GM18858 (cell line): ENCODE results near the gene GATB.
"Not testable (repeated sequence)": the region's sequence is repeated elsewhere in the genome, so short reads cannot be mapped to it uniquely, and the experiment has no call there.

Experiments
- ATAC-seq: cut with Tn5 transposase; IDR thresholded peaks from one replicate; pipeline ENCODE4 v1.9.1; 2021; ENCODE audit not compliant: unreplicated experiment

Gene GATB

DNA sequence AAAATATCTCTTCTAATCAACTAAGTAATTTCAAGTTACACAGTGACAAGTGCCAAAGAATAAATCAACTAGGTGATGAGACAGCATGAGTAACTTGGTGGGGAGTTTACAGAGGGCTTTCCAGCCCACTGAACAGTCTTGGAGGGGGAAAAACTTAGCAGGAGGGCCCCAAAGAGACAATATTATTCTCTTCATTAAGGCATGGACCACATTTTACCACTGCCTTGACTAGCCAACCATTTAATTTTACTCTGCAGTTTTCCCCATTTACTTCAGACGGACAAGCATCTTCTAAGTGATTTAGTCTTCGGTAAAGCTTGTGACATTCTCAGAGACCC is 25.3 kb upstream of the GATB start:
- no peak for ATAC-seq

DNA sequence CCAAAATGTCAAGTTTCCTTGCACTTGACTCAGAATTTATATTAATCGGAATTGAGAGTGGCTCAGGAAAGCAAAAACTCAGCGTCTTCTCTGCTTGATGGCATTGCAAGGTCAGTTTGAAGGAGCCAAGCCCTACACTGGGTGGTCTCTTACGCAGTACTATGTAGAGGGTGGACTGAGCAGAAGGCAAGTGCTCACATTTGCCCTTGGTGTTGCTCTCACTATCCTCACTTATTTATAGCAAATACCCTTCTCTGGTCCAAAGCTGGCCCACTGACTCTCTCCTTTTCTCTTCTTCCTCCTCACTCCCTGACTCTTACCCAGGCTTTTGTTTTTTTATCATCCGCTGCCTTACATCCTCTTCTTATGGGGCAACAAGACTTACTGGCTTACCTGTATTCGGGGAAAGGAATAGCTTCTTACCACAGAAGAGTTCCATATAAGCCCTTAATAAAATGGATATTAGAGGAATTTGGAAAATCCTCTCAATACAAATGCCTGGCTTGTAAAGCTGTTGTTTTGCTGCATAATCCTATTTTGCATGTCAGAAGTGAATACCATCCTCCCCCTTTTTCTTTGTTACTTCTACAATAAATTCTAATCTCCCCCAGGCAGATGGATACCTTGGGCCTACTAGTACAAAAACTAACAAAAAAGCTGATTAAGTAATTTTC is 24.8 kb upstream of the GATB start:
- ATAC-seq: no peak

DNA sequence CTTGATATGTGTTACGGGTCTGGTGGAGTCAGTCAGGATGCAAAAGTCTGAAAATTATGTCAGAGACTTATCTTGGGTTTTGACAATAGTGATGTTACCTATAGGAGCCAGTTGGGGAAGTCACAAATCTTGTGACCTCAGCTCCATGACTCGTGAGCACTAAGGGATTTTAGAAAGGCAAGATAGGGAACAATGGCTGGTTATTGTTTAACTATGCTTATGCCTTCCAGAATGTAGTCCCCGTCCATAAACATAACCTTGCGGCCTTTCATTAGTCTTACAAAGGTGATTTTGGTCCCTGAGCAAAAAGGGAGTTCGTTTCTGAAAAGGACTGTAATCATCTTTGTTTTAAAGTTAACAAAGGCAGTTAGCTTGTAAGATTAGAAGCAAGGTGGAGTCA is 23.9 kb upstream of the GATB start:
- no peak for ATAC-seq

DNA sequence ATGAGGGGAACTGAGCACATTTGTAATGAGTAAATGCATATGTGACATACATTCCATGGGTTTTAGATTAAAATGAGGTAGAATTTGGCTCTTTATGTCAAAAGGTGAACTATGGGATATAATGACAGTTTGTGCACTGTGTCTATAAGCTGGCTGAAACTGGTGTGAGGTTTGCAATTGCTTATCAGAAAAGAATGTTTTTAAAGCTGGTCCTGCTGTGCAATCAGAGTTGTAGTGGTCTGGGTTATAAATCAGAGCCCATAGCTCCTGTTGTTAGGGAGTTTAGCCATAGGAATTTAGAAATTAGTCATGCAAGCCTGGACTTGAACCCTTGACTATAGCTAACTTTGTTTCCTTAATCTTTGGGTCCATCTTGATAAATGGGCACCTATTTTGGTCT is 23.1 kb upstream of the GATB start:
- no peak for ATAC-seq

DNA sequence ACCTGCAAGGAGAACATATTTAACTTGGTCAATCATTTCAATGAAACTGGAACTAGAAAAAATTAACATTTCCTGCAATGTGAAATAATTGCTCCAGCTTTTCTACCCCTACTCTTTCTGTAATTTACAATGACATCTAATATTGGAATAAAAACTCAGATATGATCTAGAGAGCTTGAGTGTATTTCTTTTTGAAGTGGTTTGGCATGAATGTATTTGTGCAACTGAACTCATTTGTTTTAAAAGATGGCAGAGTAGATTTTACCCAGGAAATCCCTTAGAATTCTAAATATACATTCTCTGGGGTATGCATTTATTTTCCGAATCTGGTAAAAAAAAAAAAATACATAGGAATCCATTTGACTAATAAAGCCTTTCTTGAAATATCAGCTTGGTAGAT is 21.5 kb upstream of the GATB start:
- ATAC-seq: no peak

DNA sequence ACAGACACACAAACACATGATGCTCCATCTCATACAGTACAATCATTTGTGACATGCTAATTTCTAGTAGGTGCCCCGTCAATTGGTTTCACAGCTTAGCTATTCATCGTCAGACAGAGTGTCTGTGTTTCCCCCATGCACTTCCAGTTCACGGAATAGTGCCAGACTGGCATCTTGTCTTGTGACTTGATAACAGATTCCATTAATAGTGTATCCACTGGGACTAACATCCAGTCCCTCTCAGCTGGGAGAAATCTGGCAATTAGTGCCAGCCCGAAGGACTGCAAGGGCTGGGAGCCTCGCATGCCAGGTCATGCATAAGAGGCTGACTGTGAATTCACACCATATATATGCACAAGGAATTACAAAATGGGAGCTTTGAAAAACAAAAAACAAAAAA is 20.2 kb upstream of the GATB start:
- ATAC-seq: no peak

DNA sequence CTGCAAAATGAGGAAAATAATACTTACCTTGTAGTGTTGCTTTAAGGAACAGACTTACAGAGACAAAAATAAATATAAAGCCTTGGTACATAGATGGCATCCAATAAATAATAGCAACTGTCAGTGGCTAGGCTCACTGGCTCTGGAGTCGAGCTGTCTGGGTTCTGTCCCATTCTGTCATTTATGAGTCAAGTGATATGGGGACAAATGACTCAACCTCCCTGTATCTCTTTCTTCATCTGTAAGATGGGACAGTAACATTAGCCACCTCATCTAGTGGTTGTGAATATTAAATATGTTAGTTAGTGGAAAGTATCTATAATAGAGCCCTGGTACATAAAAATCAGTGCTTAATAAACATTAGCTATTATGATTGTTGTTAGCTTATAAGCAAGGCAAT is 16.7 kb upstream of the GATB start:
- ATAC-seq: no peak

GRCh38 chr4:151774324-151774723 is 13.5 kb upstream of the GATB start:
- ATAC-seq: no peak

- ATAC-seq: no peak
These were observed 11.5 kb upstream of the GATB start for GRCh38 chr4:151772274-151772673.

DNA sequence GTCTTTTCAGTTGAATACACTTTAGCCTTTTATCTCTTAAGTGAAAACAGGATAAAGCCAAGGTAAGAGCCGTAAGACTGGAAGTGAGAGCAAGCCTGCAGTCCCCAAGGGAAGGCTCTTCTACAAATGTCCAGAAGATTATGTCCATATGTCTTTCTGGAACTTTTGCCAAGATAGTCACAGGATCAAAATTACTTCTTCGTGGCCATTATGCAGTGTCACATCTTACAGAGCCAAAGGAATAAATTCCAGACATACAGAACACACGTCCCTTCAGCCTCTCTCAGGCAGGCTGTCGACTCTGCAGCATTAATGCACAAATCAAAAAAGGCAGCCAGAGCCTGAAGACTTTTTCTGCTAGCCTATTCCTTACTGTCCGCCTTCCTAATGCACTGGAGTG is 10.9 kb upstream of the GATB start:
- no peak for ATAC-seq

DNA sequence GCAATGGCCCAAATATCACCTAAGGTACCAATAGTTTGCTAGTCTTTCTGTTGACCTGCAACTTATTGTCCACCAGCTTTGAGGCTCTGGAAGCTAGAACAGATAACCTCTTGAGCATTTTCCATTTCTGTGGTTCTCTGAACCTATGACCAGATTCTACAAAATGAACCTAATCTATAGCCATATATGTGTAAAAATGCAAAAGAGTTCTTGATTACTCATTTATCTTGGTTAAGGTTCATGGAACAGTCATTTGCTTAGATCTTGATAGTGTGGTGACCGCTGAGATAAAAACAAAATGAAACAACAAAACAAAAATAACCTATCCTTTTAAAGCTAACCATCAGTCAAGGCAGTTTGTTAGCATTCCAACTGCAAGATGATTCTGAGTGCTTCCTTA is 9.3 kb upstream of the GATB start:
- no peak for ATAC-seq

GRCh38 chr4:151768835-151769234 is 8.0 kb upstream of the GATB start:
- no peak for ATAC-seq

DNA sequence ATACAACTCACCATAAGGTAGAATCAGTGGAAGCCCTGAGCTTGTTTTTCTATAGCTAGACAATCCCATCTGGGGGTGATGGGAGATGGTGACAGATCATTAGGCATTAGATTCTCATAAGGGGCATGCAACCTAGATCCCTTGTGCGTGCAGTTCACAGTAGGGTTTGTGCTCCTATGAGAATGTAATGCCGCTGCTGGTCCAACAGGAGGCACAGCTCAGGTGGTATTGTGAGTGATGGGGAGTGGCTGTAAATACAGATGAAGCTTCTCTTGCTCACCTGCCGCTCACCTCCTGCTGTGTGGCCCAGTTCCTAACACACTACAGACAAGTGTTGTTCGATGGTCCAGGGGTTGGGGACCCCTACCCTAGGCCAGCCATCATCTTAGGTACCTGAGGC is 5.9 kb upstream of the GATB start:
- no peak for ATAC-seq

DNA sequence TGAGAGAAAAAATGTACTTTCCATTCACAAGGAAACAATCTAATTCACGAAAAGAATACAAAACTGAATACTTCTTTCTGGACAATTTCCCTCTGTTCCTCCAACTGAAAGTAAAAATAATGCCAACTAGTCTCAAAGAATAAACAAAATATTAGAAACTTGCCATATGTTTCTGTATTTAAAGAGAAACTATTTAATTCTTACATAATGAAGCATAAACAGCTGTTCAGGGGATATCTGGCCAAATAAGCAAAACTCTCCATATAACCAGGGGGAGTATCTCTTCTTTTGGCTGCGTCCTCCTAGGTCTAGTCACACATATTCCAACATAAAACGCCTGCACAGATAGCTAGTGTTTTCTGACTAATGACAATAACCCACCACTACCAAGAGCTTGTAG is 805 bp downstream of the GATB start:
- no peak for ATAC-seq

DNA sequence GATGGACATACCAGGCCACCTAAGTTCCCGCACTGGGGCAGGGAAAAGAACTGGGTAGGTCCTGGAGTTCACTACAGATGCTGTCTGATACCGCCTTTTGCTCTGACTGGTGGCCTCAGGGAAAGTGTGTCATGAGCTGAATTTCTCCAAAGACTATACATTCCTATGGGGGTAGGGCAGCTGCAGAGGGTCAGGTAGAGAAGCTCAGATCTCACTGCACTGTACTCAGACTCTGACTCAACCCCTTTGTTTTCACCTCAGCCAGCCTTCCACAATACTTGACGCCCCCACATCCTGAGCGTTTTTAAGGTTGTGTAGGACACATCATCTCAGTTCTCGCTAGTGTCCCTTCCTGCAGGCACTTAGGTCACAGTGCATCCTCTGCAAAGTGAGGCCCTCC is 7.8 kb downstream of the GATB start:
- no peak for ATAC-seq

DNA sequence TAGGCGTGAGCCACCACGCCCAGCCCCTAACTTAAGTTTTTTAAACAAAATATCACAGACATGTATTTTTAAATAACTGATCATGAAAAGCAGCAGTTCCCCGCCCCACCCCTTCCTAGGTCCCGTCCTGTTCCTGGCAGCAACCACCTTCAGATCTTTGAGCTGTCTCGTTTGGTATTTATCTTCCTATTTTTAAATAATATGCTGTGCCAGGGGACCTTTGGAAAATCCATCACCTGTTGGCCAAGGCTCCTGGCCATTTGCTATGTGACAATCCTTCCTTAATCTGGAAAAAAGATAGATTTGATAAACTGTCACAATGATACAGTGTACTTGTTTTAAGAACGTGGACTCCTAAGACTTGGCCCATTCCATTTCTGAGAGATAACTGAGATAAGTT is 10.7 kb downstream of the GATB start:
- no peak for ATAC-seq

- ATAC-seq: no peak
These were observed 15.2 kb downstream of the GATB start for GRCh38 chr4:151745481-151746231.

DNA sequence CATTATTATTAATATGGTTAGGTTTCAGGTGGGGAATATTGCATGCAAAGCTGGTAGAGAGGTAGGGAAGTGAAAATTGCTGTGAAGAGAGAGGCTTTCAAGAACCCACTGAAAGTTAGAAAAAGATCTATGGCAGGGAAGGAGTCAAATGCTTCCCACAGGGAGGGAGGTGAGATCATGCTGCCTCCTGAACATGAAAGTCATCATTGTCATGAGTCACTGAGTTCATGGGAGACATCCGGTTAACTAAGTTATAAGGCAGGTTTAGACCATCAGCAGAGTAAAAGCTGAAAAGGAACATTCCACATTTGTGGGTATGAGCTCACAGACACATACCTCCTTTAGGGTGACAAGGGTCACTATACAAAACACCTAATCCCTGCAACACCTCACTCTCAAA is 16.2 kb downstream of the GATB start:
- ATAC-seq: no peak

DNA sequence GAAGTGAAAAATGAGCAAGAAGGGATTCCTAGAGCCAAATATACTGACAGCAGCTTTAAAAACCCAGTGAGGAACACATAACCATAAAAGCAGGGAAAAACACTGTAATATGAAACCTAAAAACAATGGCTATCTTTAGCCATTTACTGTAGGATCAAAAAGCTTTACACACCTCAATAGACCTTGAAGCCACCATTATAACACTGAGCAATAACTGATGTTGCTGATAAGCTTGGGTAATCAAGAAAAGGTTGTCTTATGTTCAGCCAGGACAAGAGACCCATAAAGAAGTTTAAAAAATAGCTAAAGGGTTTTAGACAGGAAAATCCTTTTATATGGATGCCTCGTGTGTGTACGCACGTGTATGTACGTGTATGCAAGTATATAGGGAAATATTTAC is 16.9 kb downstream of the GATB start:
- no peak for ATAC-seq

GRCh38 chr4:151743128-151743854 is 17.5 kb downstream of the GATB start:
- ATAC-seq: no peak

DNA sequence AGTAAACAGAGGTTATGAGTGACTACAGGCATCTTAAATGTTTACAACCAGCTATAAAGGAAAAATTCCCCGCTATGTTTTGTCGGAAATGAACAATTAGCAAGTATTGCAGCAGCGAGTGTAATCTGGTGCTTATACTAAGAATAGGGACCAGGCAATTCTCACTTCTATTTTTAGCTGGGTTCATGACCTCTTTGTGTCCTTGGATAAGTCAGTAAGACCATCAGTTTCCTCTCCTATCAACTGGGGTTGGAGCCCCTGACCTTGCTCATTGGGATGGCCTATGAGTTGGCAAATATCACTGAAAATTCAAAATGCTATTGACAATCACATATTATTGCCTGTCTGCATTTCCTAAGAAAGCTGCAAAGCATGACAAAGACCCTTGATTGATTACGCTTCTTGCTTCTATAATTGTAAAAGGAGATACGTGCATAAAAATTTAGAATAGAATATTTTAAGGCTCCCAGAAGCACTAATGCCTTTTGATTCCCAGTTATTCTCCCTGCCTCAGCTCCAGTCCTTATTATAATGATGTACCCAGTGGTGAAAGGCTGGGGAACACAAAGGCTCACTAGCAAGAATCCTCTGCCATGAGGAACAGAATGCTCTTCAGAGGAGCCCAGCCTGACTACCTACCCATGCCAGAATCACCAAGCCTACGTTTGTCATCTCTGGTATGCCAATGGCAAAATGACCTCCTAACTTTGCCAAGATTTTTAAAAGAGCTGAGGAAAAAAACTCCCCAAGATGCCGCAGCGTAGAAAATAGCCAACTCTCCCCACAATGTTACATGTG is 21.9 kb downstream of the GATB start:
- ATAC-seq: no peak

GRCh38 chr4:151736852-151737251 is 24.0 kb downstream of the GATB start:
- ATAC-seq: not testable (repeated sequence)
